Breast epithelium (tissue), 4 donors: ENCODE measurements around the gene SLC38A3. TPM values are rescaled to one million over a fixed set of nuclear protein-coding genes. Genes with fewer than 3 reads are reported as not detected.
A peak's percentile ranks its signal among the peaks of the same experiment; 100 is the strongest.

Experiments used
- DNase-seq, 2 donors: peaks; one replicate each; pipeline ENCODE4 v3.0.0-alpha.2; 2019; ENCODE audit warnings: low spot score in 2 of 2
- H3K27ac ChIP-seq, 2 donors: fragments of 200-600 bp; sonication (generic) in 1 of 2; one replicate each; pipeline ENCODE4 v1.5.1; 2016 to 2019; ENCODE audit warnings: mild to moderate bottlenecking in 1 of 2
- H3K27me3 ChIP-seq, 2 donors: fragments of 200-600 bp; sonication (generic) in 1 of 2; one replicate each; pipeline versions ENCODE4 v1.5.1 to v1.6.0; 2017 to 2019; ENCODE audit warnings: control low read depth in 1 of 2, mild to moderate bottlenecking in 1 of 2
- H3K36me3 ChIP-seq: fragments of 200-600 bp; one replicate; pipeline ENCODE4 v1.5.1; 2019
- H3K4me1 ChIP-seq, 2 donors: fragments of 200-600 bp; sonication (generic); one replicate each; pipeline ENCODE4 v1.5.1; 2016 to 2019; ENCODE audit warnings: control low read depth in 1 of 2
- H3K4me3 ChIP-seq, 3 donors: fragments of 200-600 bp; sonication (generic); 1 replicate in 2 of 3; 2 replicates in 1 of 3; pipeline ENCODE4 v1.5.1; 2016 to 2019; ENCODE audit warnings: mild to moderate bottlenecking in 3 of 3, moderate library complexity in 2 of 3
- H3K9me3 ChIP-seq, 2 donors: fragments of 200-600 bp; sonication (generic) in 1 of 2; one replicate each; pipeline ENCODE4 v1.5.1; 2016 to 2019; ENCODE audit warnings: control low read depth in 1 of 2
- CTCF ChIP-seq, 3 donors: fragments of 450-650 bp; IDR thresholded peaks; one replicate each; pipeline ENCODE4 v1.5.1; 2016 to 2017; ENCODE audit warnings: antibody characterized with exemption in 3 of 3, mild to moderate bottlenecking in 3 of 3, moderate library complexity in 3 of 3
- POLR2A ChIP-seq: fragments of 450-650 bp; IDR thresholded peaks from one replicate; pipeline ENCODE4 v1.6.1; 2016; ENCODE audit warnings: antibody characterized with exemption, mild to moderate bottlenecking, moderate library complexity
- POLR2AphosphoS5 ChIP-seq, 3 donors: sonication (generic); formaldehyde crosslinking; IDR thresholded peaks; one replicate each; pipeline ENCODE4 v1.6.1; 2017; ENCODE audit warnings: antibody characterized with exemption in 3 of 3
- intact Hi-C: fragments of 100-400 bp; cut with DNase I; formaldehyde crosslinking; loops from one replicate; pipeline ENCODE4 v1.15.1; 2023; ENCODE audit warnings: low total_unique reads
- total RNA-seq, 3 donors: library from RNA; depleted of rRNA; stranded (reverse); fragments of >200 nt; gene quantifications; one replicate each; pipeline ENCODE4 v1.1.0, GENCODE V29; 2016

SLC38A3 gene
- 1 to 10 TPM in 1 of 3 donors, under 1 TPM in 1, not detected in 1; 0.98 to 2.5 TPM for total RNA-seq

- no peak within 1 kb of the TSS for H3K27ac ChIP-seq
- H3K36me3 ChIP-seq = no peaks in the 10 kb centered on the region
- H3K27me3 ChIP-seq = peaks cover 0 to 23% of the 10 kb centered on the region in 2 donors
Observed at GRCh38 chr3:50204804-50205412, at the start of gene SLC38A3. TSS of gene SLC38A3 (plus strand) at chr3:50205271. CDS start at chr3:50214200, 8,929 bp downstream.

GRCh38 chr3:50155491-50155878 is 49.6 kb upstream of the SLC38A3 start:
- Histone ChIP-seq H3K27me3 (no peaks in the 10 kb centered on the region), H3K4me3 (peak overlapping the region; percentile 47 to 89 (median 66)), H3K4me1 (peaks cover 13 to 23% of the 10 kb centered on the region in 2 donors), H3K36me3 (no peaks in the 10 kb centered on the region), H3K9me3 (no peaks in the 10 kb centered on the region), H3K27ac (peak overlapping the region; percentile 78 to 90)
- no peak for TF ChIP-seq CTCF (IDR thresholded peaks at IDR 0.05)
- no peak for TF ChIP-seq POLR2AphosphoS5 (IDR thresholded peaks at IDR 0.05)
- TF ChIP-seq POLR2A = no peak
- no peak for DNase-seq
- intact Hi-C loops = no loop called here

More at GRCh38 chr3:50204804-50205412, at the start of gene SLC38A3:
- Histone ChIP-seq H3K4me1 (peaks cover 4% of the 10 kb centered on the region in 2 donors), H3K4me3 (peak within 1 kb of the TSS; percentile 27 to 68 (median 47)), H3K9me3 (no peaks in the 10 kb centered on the region)
- intact Hi-C loops = no loop called here
- DNase-seq = no peak
- TF ChIP-seq CTCF (IDR thresholded peaks at IDR 0.05) (no peak), POLR2A (no peak), POLR2AphosphoS5 (IDR thresholded peaks at IDR 0.05) (no peak)

GRCh38 chr3:50155891-50156290 is 49.2 kb upstream of the SLC38A3 start:
- peak overlapping the region; percentile 78 to 90 for H3K27ac ChIP-seq
- intact Hi-C loops = no loop called here
- DNase-seq = no peak
- peak overlapping the region; percentile 47 to 89 (median 66) for H3K4me3 ChIP-seq
- no peaks in the 10 kb centered on the region for H3K9me3 ChIP-seq
- TF ChIP-seq POLR2A = no peak
- TF ChIP-seq CTCF (IDR thresholded peaks at IDR 0.05) = no peak
- TF ChIP-seq POLR2AphosphoS5 (IDR thresholded peaks at IDR 0.05) = no peak
- H3K36me3 ChIP-seq = no peaks in the 10 kb centered on the region
- no peaks in the 10 kb centered on the region for H3K27me3 ChIP-seq
- peaks cover 13 to 21% of the 10 kb centered on the region in 2 donors for H3K4me1 ChIP-seq

- H3K4me1 ChIP-seq = peaks cover 5 to 12% of the 10 kb centered on the region in 2 donors
- H3K9me3 ChIP-seq = no peaks in the 10 kb centered on the region
- peak overlapping the region; percentile 47 to 89 (median 66) for H3K4me3 ChIP-seq
- intact Hi-C loops = no loop called here
- H3K27me3 ChIP-seq = no peaks in the 10 kb centered on the region
- no peak for DNase-seq
- TF ChIP-seq POLR2A = no peak
- no peak for TF ChIP-seq CTCF (IDR thresholded peaks at IDR 0.05)
- TF ChIP-seq POLR2AphosphoS5 (IDR thresholded peaks at IDR 0.05) = no peak
- H3K27ac ChIP-seq = peak overlapping the region; percentile 78 to 90
- no peaks in the 10 kb centered on the region for H3K36me3 ChIP-seq
Observed at GRCh38 chr3:50156549-50157493, 48.2 kb upstream of the SLC38A3 start.
